H1 (cell line): ENCODE results near the gene PREX1. TPM values are rescaled to one million over a fixed set of nuclear protein-coding genes. Genes with fewer than 3 reads are reported as not detected.
A peak's percentile ranks its signal among the peaks of the same experiment; 100 is the strongest.

Experiments used
- CTCF ChIA-PET: fragments of 300-600 bp; sonication (Branson Sonifier 250); formaldehyde crosslinking; loops from one replicate; lab custom pipeline; 2021; ENCODE audit not compliant: partially characterized antibody; lab: Charles Lee
- POLR2A ChIA-PET: fragments of 300-600 bp; sonication (Branson Sonifier 250); formaldehyde crosslinking; loops from one replicate; lab custom pipeline; 2021; ENCODE audit warnings: inconsistent platforms; ENCODE audit not compliant: partially characterized antibody; lab: Charles Lee
- DNase-seq, 2 experiments: peaks; one replicate each; pipeline versions ENCODE4 v3.0.0 to v3.0.0-alpha.2; 2010 to 2022; ENCODE audit warnings: low spot score in 2 of 2, low read depth in 1 of 2, mixed read lengths in 1 of 2
- FAIRE-seq: peaks from 2 replicates; lab custom pipeline; 2011; peaks lifted over from hg19 to GRCh38; lab: Jason Lieb, UNC
- H2AFZ ChIP-seq: 2 replicates; pipeline ENCODE4 v1.8.1; 2012; ENCODE audit warnings: low read length, inconsistent platforms
- H2AK5ac ChIP-seq: 2 replicates; pipeline ENCODE4 v1.6.1; 2013; ENCODE audit warnings: low read depth, low read length
- H2BK120ac ChIP-seq: replicated peaks from 2 replicates; pipeline ENCODE3; 2013; ENCODE audit warnings: low read depth, low read length, inconsistent platforms
- H2BK12ac ChIP-seq: 2 replicates; pipeline ENCODE4 v1.6.1; 2013; ENCODE audit warnings: low read depth, low read length
- H2BK15ac ChIP-seq: 2 replicates; pipeline ENCODE4 v1.6.1; 2013; ENCODE audit warnings: low read length
- H2BK20ac ChIP-seq: 2 replicates; pipeline ENCODE4 v1.6.1; 2013; ENCODE audit warnings: low read length
- H2BK5ac ChIP-seq: 2 replicates; pipeline ENCODE4 v1.6.1; 2013; ENCODE audit warnings: low read depth, low read length
- H3K14ac ChIP-seq: 2 replicates; pipeline ENCODE4 v1.6.1; 2013; ENCODE audit warnings: inconsistent platforms; ENCODE audit not compliant: insufficient read length
- H3K18ac ChIP-seq: 2 replicates; pipeline ENCODE4 v1.6.1; 2013; ENCODE audit warnings: low read length; ENCODE audit errors: extremely low read depth
- H3K23ac ChIP-seq: 2 replicates; pipeline ENCODE4 v1.6.1; 2013; ENCODE audit warnings: inconsistent platforms; ENCODE audit not compliant: insufficient read length
- H3K23me2 ChIP-seq: 2 replicates; pipeline ENCODE4 v1.6.1; 2013; ENCODE audit warnings: low read depth, low read length
- H3K27ac ChIP-seq: 2 replicates; pipeline ENCODE4 v1.6.1; 2011; ENCODE audit warnings: low read depth, low read length, inconsistent platforms
- H3K27me3 ChIP-seq, 4 experiments: replicated peaks in 1 of 4; 1 replicate in 1 of 4; 2 replicates in 3 of 4; pipeline versions ENCODE4 v1.6.1 to v1.8.1; 2011 to 2013; ENCODE audit warnings: low read length in 3 of 4, mild to moderate bottlenecking in 3 of 4, inconsistent platforms in 2 of 4, mixed read lengths in 2 of 4, moderate library complexity in 1 of 4; ENCODE audit not compliant: control insufficient read depth in 3 of 4, insufficient read depth in 3 of 4; ENCODE audit errors: extremely low read depth in 1 of 4
- H3K36me3 ChIP-seq, 4 experiments: 2 replicates each; pipeline versions ENCODE4 v1.6.1 to v1.8.1; 2011 to 2013; ENCODE audit warnings: mild to moderate bottlenecking in 4 of 4, low read length in 3 of 4, moderate library complexity in 2 of 4, control low read depth in 1 of 4, inconsistent platforms in 1 of 4; ENCODE audit not compliant: insufficient read depth in 4 of 4, control insufficient read depth in 2 of 4
- H3K4ac ChIP-seq: replicated peaks from 2 replicates; pipeline ENCODE3; 2013; ENCODE audit warnings: low read length, low read depth, mixed read lengths, inconsistent platforms; ENCODE audit not compliant: insufficient read length
- H3K4me1 ChIP-seq, 4 experiments: replicated peaks in 1 of 4; 1 replicate in 1 of 4; 2 replicates in 3 of 4; pipeline versions ENCODE4 v1.6.1 to v1.8.1; 2011 to 2013; ENCODE audit warnings: low read length in 3 of 4, inconsistent platforms in 2 of 4, mixed read lengths in 1 of 4; ENCODE audit not compliant: insufficient read depth in 4 of 4, control insufficient read depth in 3 of 4
- H3K4me2 ChIP-seq, 2 experiments: 2 replicates each; pipeline versions ENCODE4 v1.6.1 to v1.8.1; 2011 to 2013; ENCODE audit warnings: low read depth in 2 of 2, low read length in 2 of 2, control low read depth in 1 of 2, inconsistent platforms in 1 of 2, mild to moderate bottlenecking in 1 of 2; ENCODE audit not compliant: insufficient read depth in 1 of 2
- H3K4me3 ChIP-seq, 4 experiments: fragments of 200-600, 300-600 bp in 1 of 4; sonication (generic), shearing (Covaris generic), sonication (Bioruptor Twin) in 1 of 4; 2 replicates each; pipeline versions ENCODE4 v1.5.1 to v1.8.1; 2011 to 2016; ENCODE audit warnings: low read length in 4 of 4, low read depth in 3 of 4, control low read depth in 2 of 4, inconsistent platforms in 2 of 4, mild to moderate bottlenecking in 2 of 4, mixed read lengths in 1 of 4, moderate library complexity in 1 of 4; ENCODE audit not compliant: insufficient read depth in 2 of 4; ENCODE audit errors: extremely low read depth in 1 of 4
- H3K56ac ChIP-seq: replicated peaks from 2 replicates; pipeline ENCODE3; 2013; ENCODE audit warnings: low read depth, mild to moderate bottlenecking, mixed read lengths, low read length, inconsistent platforms; ENCODE audit not compliant: insufficient read length
- H3K79me1 ChIP-seq: 2 replicates; pipeline ENCODE4 v1.6.1; 2013; ENCODE audit warnings: low read depth, low read length, control low read depth
- H3K79me2 ChIP-seq, 2 experiments: 2 replicates each; pipeline versions ENCODE4 v1.6.1 to v1.8.1; 2012 to 2013; ENCODE audit warnings: low read length in 2 of 2, mild to moderate bottlenecking in 2 of 2, inconsistent platforms in 1 of 2; ENCODE audit not compliant: insufficient read depth in 2 of 2, control insufficient read depth in 1 of 2
- H3K9ac ChIP-seq, 4 experiments: replicated peaks in 1 of 4; 1 replicate in 1 of 4; 2 replicates in 3 of 4; pipeline versions ENCODE4 v1.6.1 to v1.8.1; 2011 to 2013; ENCODE audit warnings: low read depth in 3 of 4, low read length in 3 of 4, control low read depth in 2 of 4, mild to moderate bottlenecking in 2 of 4, moderate library complexity in 2 of 4, inconsistent platforms in 1 of 4; ENCODE audit errors: extremely low read depth in 1 of 4
- H3K9me3 ChIP-seq, 2 experiments: 2 replicates each; pipeline versions ENCODE4 v1.6.1 to v1.8.1; 2012 to 2013; ENCODE audit warnings: mild to moderate bottlenecking in 2 of 2, moderate library complexity in 2 of 2, control low read depth in 1 of 2, inconsistent platforms in 1 of 2, low read depth in 1 of 2, low read length in 1 of 2, mixed read lengths in 1 of 2; ENCODE audit not compliant: insufficient read depth in 2 of 2
- H4K20me1 ChIP-seq, 2 experiments: replicated peaks in 1 of 2; 2 replicates each; pipeline versions ENCODE3 to v1.8.1; 2011 to 2013; ENCODE audit warnings: inconsistent platforms in 2 of 2, low read length in 2 of 2, mild to moderate bottlenecking in 1 of 2; ENCODE audit not compliant: insufficient read depth in 2 of 2, control insufficient read depth in 1 of 2
- H4K5ac ChIP-seq: 2 replicates; pipeline ENCODE4 v1.6.1; 2013; ENCODE audit warnings: low read length, low read depth, mixed read lengths, inconsistent platforms; ENCODE audit not compliant: insufficient read length
- H4K8ac ChIP-seq: 2 replicates; pipeline ENCODE4 v1.8.0; 2013; ENCODE audit warnings: mild to moderate bottlenecking, moderate library complexity, low read length, inconsistent platforms; ENCODE audit not compliant: insufficient read depth; ENCODE audit errors: extremely low read depth
- H4K91ac ChIP-seq: replicated peaks from 2 replicates; pipeline ENCODE3; 2013; ENCODE audit warnings: low read length, mixed read lengths, inconsistent platforms; ENCODE audit not compliant: insufficient read length
- EP300 ChIP-seq, 2 experiments: IDR thresholded peaks; 1 replicate in 1 of 2; 2 replicates in 1 of 2; pipeline ENCODE4 v1.6.1; 2011 to 2012; ENCODE audit warnings: low read depth in 2 of 2, low read length in 2 of 2, mild to moderate bottlenecking in 2 of 2, borderline replicate concordance in 1 of 2, inconsistent platforms in 1 of 2, moderate library complexity in 1 of 2
- KDM4A ChIP-seq: IDR thresholded peaks from one replicate; pipeline ENCODE4 v1.7.1; 2012; ENCODE audit warnings: low read depth, mild to moderate bottlenecking, moderate library complexity, low read length, inconsistent platforms; ENCODE audit not compliant: severe bottlenecking
- SP2 ChIP-seq: IDR thresholded peaks from 2 replicates; pipeline ENCODE4 v1.6.1; 2012; ENCODE audit warnings: mild to moderate bottlenecking, low read length, inconsistent platforms
- TAF1 ChIP-seq: IDR thresholded peaks from 2 replicates; pipeline ENCODE4 v1.6.1; 2011; ENCODE audit warnings: mild to moderate bottlenecking, low read depth, low read length
- YY1 ChIP-seq: IDR thresholded peaks from 2 replicates; pipeline ENCODE4 v1.6.1; 2011; ENCODE audit warnings: low read depth, mild to moderate bottlenecking, low read length
- WGBS, 2 experiments: shearing (Covaris generic) in 1 of 2; methylation state at CpG; one replicate each; pipeline versions ENCODE4 v1.1.6 to v1.1.7; 2013 to 2015; ENCODE audit warnings: low lambda C conversion rate in 2 of 2, mixed read lengths in 2 of 2, inconsistent platforms in 1 of 2, low coverage in 1 of 2, missing lambda C conversion rate in 1 of 2; ENCODE audit not compliant: insufficient replicate concordance in 2 of 2, insufficient coverage in 1 of 2, insufficient read length in 1 of 2; ENCODE audit errors: extremely low coverage in 1 of 2, missing lambda C conversion rate in 1 of 2; 5-methylcytosine and 5-hydroxymethylcytosine counted together
- polyA plus RNA-seq, 7 experiments: library from polyadenylated mRNA; depleted of rRNA in 3 of 7; stranded (reverse) in 5 of 7; unstranded in 2 of 7; fragments of >200 nt in 5 of 7; fragments of 200-250 nt in 2 of 7; gene quantifications; 1 replicate in 5 of 7; 2 replicates in 1 of 7; 4 replicates in 1 of 7; pipeline versions ENCODE4 v1.2.1 to v1.2.3, GENCODE V29; 2011 to 2013; ENCODE audit warnings: missing spikeins in 2 of 7, mixed read lengths in 2 of 7
- total RNA-seq: library from RNA; stranded (reverse); fragmentation: NEBNext Ultra II Directional; extraction: Animal tissue kit (Norgen Biotek cat#: 25700); gene quantifications from 2 replicates; pipeline ENCODE4 v1.2.1, GENCODE V29; 2021

The PREX1 gene
- total and polyA plus RNA-seq, 2 of the 8 experiments (the other 6 are each of a cell fraction or from before 2014, with no cell fraction given): 10.7 to 12.8 TPM

DNA sequence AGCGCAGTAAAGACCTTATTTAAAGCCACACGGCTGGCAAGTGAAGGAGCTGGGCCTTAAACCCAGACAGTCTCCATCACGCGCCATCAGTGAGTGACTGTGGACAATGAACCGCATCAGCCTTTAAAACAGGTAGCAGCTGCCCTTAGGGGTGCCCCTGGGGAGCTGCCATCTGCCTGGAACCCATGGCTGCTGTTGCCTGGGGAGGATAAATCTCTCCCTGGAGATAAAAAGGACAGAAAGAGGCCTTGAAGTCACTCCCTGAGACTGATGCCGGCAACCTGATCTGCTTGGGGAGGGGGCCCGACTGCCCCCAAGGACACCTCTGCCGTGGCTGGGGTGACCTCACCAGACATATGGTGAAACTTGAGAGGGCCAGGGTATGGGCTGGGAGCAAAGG, 73.5 kb downstream of the PREX1 start:
- H2BK12ac ChIP-seq: 0 out of 2 replicates have a peak overlapping the region, but pooled peaks have one; percentile 75
- TF ChIP-seq YY1 (no peak), TAF1 (no peak), EP300 (IDR thresholded peaks at IDR 0.05; ENCODE audit: borderline replicate concordance in 1 of 2, low read depth in 2 of 2, low read length in 2 of 2) (no peak), SP2 (no peak), KDM4A (no peak)
- H3K23ac ChIP-seq: no peak overlapping the region
- 76% methylated on average over 8 of the region's 8 CpGs; no CpG with 5 or more reads in 1 of the 2 experiments for WGBS, 2 experiments
- H3K27ac ChIP-seq: no peak overlapping the region
- no peak overlapping the region for H3K14ac ChIP-seq
- H3K79me1 ChIP-seq: peaks cover 2% of the 10 kb centered on the region; the same call in 1 of the 2 replicates
- peaks cover 14 to 37% (median 22%) of the 10 kb centered on the region in 4 experiments for H3K4me1 ChIP-seq
- H3K4me2 ChIP-seq: no peak overlapping the region
- H3K4me3 ChIP-seq: no peak overlapping the region
- H4K8ac ChIP-seq: no peak overlapping the region
- peaks cover 0 to 1% of the 10 kb centered on the region in 2 experiments for H4K20me1 ChIP-seq
- no peak overlapping the region for H4K91ac ChIP-seq
- 0 out of 2 replicates have a peak overlapping the region, but pooled peaks have one; percentile 93 for H2AK5ac ChIP-seq
- H4K5ac ChIP-seq: no peak overlapping the region
- no peak overlapping the region for H2BK120ac ChIP-seq
- ChIA-PET POLR2A (interaction anchor here (1.0 to 1.3 kb wide), 2 partner anchors 16 to 60 kb away, joined by 3 to 7 read pairs; no protein-coding TSS in a partner anchor), CTCF (interaction anchor here (1.0 to 2.5 kb wide), 5 partner anchors 10 to 150 kb away, joined by 3 to 11 read pairs (median 6); no protein-coding TSS in a partner anchor)
- H3K18ac ChIP-seq: no peak overlapping the region; the same call in 1 of the 2 replicates
- FAIRE-seq: no peak
- no peak overlapping the region for H2AFZ ChIP-seq
- peak overlapping the region; percentile 46 for H2BK15ac ChIP-seq
- H2BK20ac ChIP-seq: 0 out of 2 replicates have a peak overlapping the region, but pooled peaks have one; percentile 72
- no peaks in the 10 kb centered on the region for H3K36me3 ChIP-seq
- DNase-seq: no peak
- H3K9ac ChIP-seq: no peak overlapping the region; a peak in 1 of 7 replicates
- no peak overlapping the region for H3K56ac ChIP-seq
- H3K4ac ChIP-seq: no peak overlapping the region
- H3K23me2 ChIP-seq: no peaks in the 10 kb centered on the region
- peaks cover 0 to 8% of the 10 kb centered on the region in 2 experiments; a peak in 1 of 4 replicates for H3K9me3 ChIP-seq
- H3K27me3 ChIP-seq: peaks cover 0 to 3% (median 1%) of the 10 kb centered on the region in 4 experiments; a peak in 3 of 7 replicates
- H2BK5ac ChIP-seq: peak overlapping the region; percentile 6; the same call in 1 of the 2 replicates
- no peaks in the 10 kb centered on the region for H3K79me2 ChIP-seq
